Measurements from ENCODE around the gene TMEM92.

DNA sequence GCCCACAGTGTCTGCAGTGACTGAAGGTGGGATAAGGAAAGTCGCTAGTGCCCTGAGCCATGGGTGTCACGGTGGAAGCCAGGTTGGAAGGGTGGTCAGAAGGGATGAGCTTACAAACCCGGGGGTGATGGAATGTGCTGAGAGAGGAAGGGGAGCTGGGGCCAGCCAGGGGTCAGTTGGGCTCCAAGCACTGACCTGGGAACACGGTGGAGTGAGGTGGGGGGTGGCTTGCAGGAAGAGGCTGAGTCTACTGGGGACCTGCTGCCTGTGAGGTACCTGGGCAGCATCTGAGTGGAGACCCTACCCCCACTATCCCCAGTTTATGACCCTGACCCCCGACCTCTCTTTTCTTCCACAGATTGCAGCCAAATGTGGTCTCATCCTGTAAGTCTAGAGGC lies 3.1 kb downstream of the TMEM92 start:
- TF ChIP-seq, protein P1, sequence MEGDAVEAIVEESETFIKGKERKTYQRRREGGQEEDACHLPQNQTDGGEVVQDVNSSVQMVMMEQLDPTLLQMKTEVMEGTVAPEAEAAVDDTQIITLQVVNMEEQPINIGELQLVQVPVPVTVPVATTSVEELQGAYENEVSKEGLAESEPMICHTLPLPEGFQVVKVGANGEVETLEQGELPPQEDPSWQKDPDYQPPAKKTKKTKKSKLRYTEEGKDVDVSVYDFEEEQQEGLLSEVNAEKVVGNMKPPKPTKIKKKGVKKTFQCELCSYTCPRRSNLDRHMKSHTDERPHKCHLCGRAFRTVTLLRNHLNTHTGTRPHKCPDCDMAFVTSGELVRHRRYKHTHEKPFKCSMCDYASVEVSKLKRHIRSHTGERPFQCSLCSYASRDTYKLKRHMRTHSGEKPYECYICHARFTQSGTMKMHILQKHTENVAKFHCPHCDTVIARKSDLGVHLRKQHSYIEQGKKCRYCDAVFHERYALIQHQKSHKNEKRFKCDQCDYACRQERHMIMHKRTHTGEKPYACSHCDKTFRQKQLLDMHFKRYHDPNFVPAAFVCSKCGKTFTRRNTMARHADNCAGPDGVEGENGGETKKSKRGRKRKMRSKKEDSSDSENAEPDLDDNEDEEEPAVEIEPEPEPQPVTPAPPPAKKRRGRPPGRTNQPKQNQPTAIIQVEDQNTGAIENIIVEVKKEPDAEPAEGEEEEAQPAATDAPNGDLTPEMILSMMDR (IDR thresholded peaks at IDR 0.05): no peak
- no peak for TF ChIP-seq POLR2A (IDR thresholded peaks at IDR 0.05)

Measured in esophagus squamous epithelium (tissue), 4 donors.